ENCODE measurements around the gene CCDC97. TPM values are rescaled to one million over a fixed set of nuclear protein-coding genes. Genes with fewer than 3 reads are reported as not detected.

The CCDC97 gene
- total RNA-seq, 4 donors from 2014 or later: 12.9 to 21.3 (median 15.0) TPM

- H3K9me3 ChIP-seq: no peaks in the 10 kb centered on the region
- H3K27me3 ChIP-seq: no peaks in the 10 kb centered on the region
- no peaks in the 10 kb centered on the region for H3K36me3 ChIP-seq
- 94 to 95% methylated on average over 8 of the region's 8 CpGs for WGBS, 2 donors
- peaks cover 0 to 26% (median 8%) of the 10 kb centered on the region in 4 donors for H3K4me1 ChIP-seq
- H3K4me3 ChIP-seq: no peak overlapping the region
- DNase-seq (ENCODE audit: low spot score in 2 of 2): no peak
- no peak for TF ChIP-seq POLR2A (IDR thresholded peaks at IDR 0.05)
- no peak for TF ChIP-seq EP300 (IDR thresholded peaks at IDR 0.05)
- no peak for TF ChIP-seq CTCF (IDR thresholded peaks at IDR 0.05)
- no peak overlapping the region for H3K27ac ChIP-seq
Observed at GRCh38 chr19:41371541-41371940, 61.6 kb downstream of the CCDC97 start.

GRCh38 chr19:41372501-41372900 lies 62.5 kb downstream of the CCDC97 start:
- Histone ChIP-seq H3K27me3 (no peaks in the 10 kb centered on the region), H3K9me3 (no peaks in the 10 kb centered on the region), H3K4me3 (no peak overlapping the region), H3K27ac (no peak overlapping the region), H3K4me1 (peaks cover 0 to 35% (median 8%) of the 10 kb centered on the region in 4 donors), H3K36me3 (no peaks in the 10 kb centered on the region)
- DNase-seq (ENCODE audit: low spot score in 2 of 2): no peak
- no peak for TF ChIP-seq EP300 (IDR thresholded peaks at IDR 0.05)
- TF ChIP-seq POLR2A (IDR thresholded peaks at IDR 0.05): no peak
- 70 to 71% methylated on average over 2 of the region's 2 CpGs for WGBS, 2 donors

GRCh38 chr19:41373993-41374392 lies 64.0 kb downstream of the CCDC97 start:
- TF ChIP-seq EP300 (IDR thresholded peaks at IDR 0.05): peak in 1 of 2 donors; percentile 36
- no peak for TF ChIP-seq POLR2A (IDR thresholded peaks at IDR 0.05)
- Histone ChIP-seq H3K4me1 (peaks cover 0 to 44% (median 8%) of the 10 kb centered on the region in 4 donors), H3K9me3 (no peaks in the 10 kb centered on the region), H3K4me3 (no peak overlapping the region), H3K27ac (peak overlapping the region in 2 of 4 donors; percentile 14 to 45), H3K36me3 (no peaks in the 10 kb centered on the region), H3K27me3 (no peaks in the 10 kb centered on the region)
- WGBS, 2 donors: 19 to 23% methylated on average over 9 to 12 of the region's 12 CpGs
- peak; percentile 65 to 75 for DNase-seq (ENCODE audit: low spot score in 2 of 2)

Small RNAs within 50 kb of the gene (small RNA-seq; reads per million reads assigned to genes)
- gene RN7SL34P: not detected

Other genes with a start within 250 kb of the CCDC97 start
- not detected for gene CYP2A13, start 221.7 kb upstream of the CCDC97 start, total RNA-seq
- gene CYP2F1, start 195.7 kb upstream of the CCDC97 start, total RNA-seq: not detected
- gene CYP2S1, start 117.0 kb upstream of the CCDC97 start, total RNA-seq: 1 to 10 TPM in 1 of 4 donors, under 1 TPM in 3; 0.42 to 1.4 (median 0.63) TPM
- gene AXL, start 90.9 kb upstream of the CCDC97 start, total RNA-seq: 100 to 1,000 TPM in 1 of 4 donors, 10 to 100 TPM in 3; 72.0 to 110 (median 88.5) TPM
- 100 to 1,000 TPM; 136 to 163 (median 146) TPM for gene HNRNPUL1, start 45.8 kb upstream of the CCDC97 start, total RNA-seq
- gene TGFB1, start 43.8 kb downstream of the CCDC97 start, total RNA-seq: 10 to 100 TPM; 14.6 to 31.8 (median 23.9) TPM
- 1 to 10 TPM in 3 of 4 donors, under 1 TPM in 1; 0.87 to 8.2 (median 3.6) TPM for gene B9D2, start 54.0 kb downstream of the CCDC97 start, total RNA-seq
- gene TMEM91, start 66.4 kb downstream of the CCDC97 start, total RNA-seq: 10 to 100 TPM; 20.3 to 50.8 (median 31.5) TPM
- 10 to 100 TPM; 14.0 to 21.3 (median 19.8) TPM for gene EXOSC5, start 87.2 kb downstream of the CCDC97 start, total RNA-seq
- 10 to 100 TPM; 48.6 to 61.4 (median 54.2) TPM for gene BCKDHA, start 87.6 kb downstream of the CCDC97 start, total RNA-seq
- 1 to 10 TPM; 3.8 to 9.0 (median 5.7) TPM for gene B3GNT8, start 117.2 kb downstream of the CCDC97 start, total RNA-seq
- gene DMAC2, start 129.7 kb downstream of the CCDC97 start, total RNA-seq: 10 to 100 TPM; 28.8 to 38.7 (median 35.7) TPM
- gene ERICH4, start 133.0 kb downstream of the CCDC97 start, total RNA-seq: not detected

All from tibial nerve (tissue), 4 donors.